GM12878 (cell line): Measurements from ENCODE around the gene AARSD1. TPM values are rescaled to one million over a fixed set of nuclear protein-coding genes. Genes with fewer than 3 reads are reported as not detected.

Experiments used
- ATAC-seq: fragments of 200-7000 bp; cut with Tn5 transposase; 3 replicates; pipeline ENCODE4 v1.9.1; 2020; ENCODE audit warnings: mild to moderate bottlenecking, moderate library complexity
- BruUV-seq: library from RNA; stranded (reverse); fragments of 400-500 nt; replicated peaks from 2 replicates; lab custom pipeline; 2021; lab: Mats Ljungman, UMichigan
- CTCF ChIA-PET: fragments of 300-600 bp; sonication (Branson Sonifier 250); formaldehyde crosslinking; extraction: SDS; loops from one replicate; lab custom pipeline; 2021; ENCODE audit warnings: inconsistent platforms; lab: Yijun Ruan, JAX
- POLR2A ChIA-PET: fragments of 350-600 bp; formaldehyde crosslinking; extraction: SDS; loops from one replicate; lab custom pipeline; 2021; ENCODE audit warnings: inconsistent platforms; lab: Charles Lee
- RAD21 ChIA-PET: fragments of 300-600 bp; sonication (Branson Sonifier 250); formaldehyde crosslinking; loops from one replicate; lab custom pipeline; 2023; ENCODE audit warnings: antibody characterized with exemption; ENCODE audit not compliant: unreplicated experiment; lab: Charles Lee
- SMC1A ChIA-PET: fragments of 300-600 bp; sonication (Branson Sonifier 250); formaldehyde crosslinking; loops from one replicate; lab custom pipeline; 2023; ENCODE audit not compliant: unreplicated experiment, uncharacterized antibody; lab: Charles Lee
- DNase-seq: peaks from one replicate; pipeline ENCODE4 v3.0.0-alpha.2; 2011; ENCODE audit warnings: low read depth, low spot score
- FAIRE-seq: peaks from 3 replicates; lab custom pipeline; 2011; peaks lifted over from hg19 to GRCh38; lab: Jason Lieb, UNC
- H2AFZ ChIP-seq: 2 replicates; pipeline ENCODE4 v1.6.0; 2011; ENCODE audit warnings: low read depth, low read length, control low read depth; ENCODE audit not compliant: control insufficient read depth
- H3K27ac ChIP-seq: 2 replicates; pipeline ENCODE4 v1.5.1; 2011; ENCODE audit warnings: control low read depth; ENCODE audit not compliant: control insufficient read depth, insufficient read depth
- H3K27me3 ChIP-seq, 2 experiments: replicated peaks in 1 of 2; 2 replicates each; pipeline versions ENCODE4 v1.6.0 to v1.6.1; 2011; ENCODE audit warnings: low read length in 1 of 2; ENCODE audit not compliant: control insufficient read depth in 2 of 2, insufficient read depth in 2 of 2
- H3K36me3 ChIP-seq, 2 experiments: 2 replicates each; pipeline ENCODE4 v1.5.1; 2011; ENCODE audit warnings: low read length in 1 of 2; ENCODE audit not compliant: control insufficient read depth in 2 of 2, insufficient read depth in 2 of 2
- H3K4me1 ChIP-seq: 2 replicates; pipeline ENCODE4 v1.6.1; 2011; ENCODE audit warnings: mild to moderate bottlenecking, low read length, moderate library complexity, mixed read lengths; ENCODE audit not compliant: control insufficient read depth, insufficient read depth
- H3K4me2 ChIP-seq: 2 replicates; pipeline ENCODE4 v1.6.0; 2011; ENCODE audit warnings: control low read depth; ENCODE audit not compliant: control insufficient read depth, insufficient read depth
- H3K4me3 ChIP-seq: fragments of 200-600 bp; sonication (generic); 2 replicates; pipeline ENCODE4 v1.5.1; 2016
- H3K79me2 ChIP-seq: 2 replicates; pipeline ENCODE4 v1.6.0; 2011; ENCODE audit warnings: low read length; ENCODE audit not compliant: control insufficient read depth, insufficient read depth
- H3K9ac ChIP-seq: 2 replicates; pipeline ENCODE4 v1.8.0; 2011; ENCODE audit warnings: low read length, control low read depth, mixed read lengths; ENCODE audit not compliant: control insufficient read depth, insufficient read depth
- H3K9me3 ChIP-seq: replicated peaks from 3 replicates; pipeline ENCODE4 v1.5.1; 2011; ENCODE audit warnings: mild to moderate bottlenecking, low read length; ENCODE audit not compliant: control insufficient read depth, insufficient read depth
- H4K20me1 ChIP-seq: 2 replicates; pipeline ENCODE4 v1.6.0; 2011; ENCODE audit not compliant: control insufficient read depth, insufficient read depth
- MEF2B ChIP-seq: fragments of 450-650 bp; IDR thresholded peaks from 2 replicates; pipeline ENCODE4 v1.6.1; 2018; ENCODE audit warnings: mild to moderate bottlenecking, moderate library complexity; ENCODE audit not compliant: partially characterized antibody, poor library complexity, severe bottlenecking
- MXI1 ChIP-seq: fragments of 150-350 bp; IDR thresholded peaks from 2 replicates; pipeline ENCODE4 v1.6.1; 2011; ENCODE audit warnings: low read depth, mild to moderate bottlenecking, inconsistent platforms, low read length, improper control_type of control experiment
- in situ Hi-C: fragments of 300-500 bp; cut with MboI; formaldehyde crosslinking; loops from 9 replicates; pipeline ENCODE4 v1.14.3; 2018; ENCODE audit warnings: mixed read lengths
- intact Hi-C: fragments of 100-400 bp; cut with micrococcal nuclease; formaldehyde crosslinking; loops from one replicate; pipeline ENCODE4 v1.14.2; 2022; ENCODE audit not compliant: unreplicated experiment
- polyA plus RNA-seq, 11 experiments: library from polyadenylated mRNA; depleted of rRNA in 4 of 11; unstranded in 6 of 11; stranded (reverse) in 5 of 11; fragments of >200 nt; fragmentation: Nextera tagmentation in 4 of 11; fragmentation: Illumina TruSeq in 1 of 11; extraction: Ambion mirVana in 4 of 11; extraction: Trizol in 1 of 11; gene quantifications; 1 replicate in 1 of 11; 2 replicates in 10 of 11; pipeline versions ENCODE4 v1.2.1 to v1.2.3, GENCODE V29; 2011 to 2016; ENCODE audit warnings: inconsistent platforms in 2 of 11, missing spikeins in 2 of 11, low read depth in 1 of 11
- total RNA-seq, 4 experiments: library from RNA; depleted of rRNA in 3 of 4; stranded (reverse); fragments of >200 nt in 3 of 4; fragmentation: Illumina TruSeq in 1 of 4; extraction: Trizol in 1 of 4; gene quantifications; 2 replicates each; pipeline versions ENCODE4 v1.2.1 to v1.2.3, GENCODE V29; 2013 to 2021
- TF ChIP-seq, protein P1 (sequence below): fragments of 450-650 bp; IDR thresholded peaks from 2 replicates; pipeline ENCODE4 v1.6.1; 2017; ENCODE audit warnings: borderline replicate concordance

Gene AARSD1
- total and polyA plus RNA-seq, 10 of the 15 experiments (the other 5 are each of a cell fraction or from before 2014, with no cell fraction given), result 32.2 to 86.2 (median 52.8) TPM

DNA sequence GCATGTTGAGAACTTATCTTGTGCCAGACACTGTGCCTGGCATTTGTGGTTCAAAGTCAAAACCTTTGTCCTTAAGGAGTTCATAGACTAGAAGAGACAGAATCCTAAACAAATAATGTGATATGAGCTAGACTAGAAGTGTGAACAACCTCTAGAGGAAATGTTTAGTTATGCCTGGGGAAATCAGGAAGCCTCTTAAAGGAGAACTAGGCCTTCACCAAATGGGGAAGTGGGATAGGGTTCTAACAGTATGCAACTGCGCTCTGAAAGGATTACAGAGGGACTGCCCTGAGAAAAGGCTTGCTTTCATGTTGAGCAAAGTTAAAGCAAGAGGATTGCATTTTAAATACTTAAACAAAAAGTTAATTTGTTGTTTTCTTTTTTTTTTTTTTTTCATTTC, 21.0 kb upstream of the AARSD1 start (continued):
- TF ChIP-seq MEF2B (no peak), MXI1 (no peak)

- no peak overlapping the region for H3K9ac ChIP-seq
Measured at GRCh38 chr17:42982266-42982665, 18.0 kb upstream of the AARSD1 start.

More at GRCh38 chr17:42982266-42982665, 18.0 kb upstream of the AARSD1 start:
- Histone ChIP-seq H3K79me2 (peaks cover 43% of the 10 kb centered on the region), H2AFZ (no peak overlapping the region), H3K27me3 (no peaks in the 10 kb centered on the region), H3K27ac (no peak overlapping the region), H3K9me3 (no peaks in the 10 kb centered on the region), H3K4me1 (peaks cover 29% of the 10 kb centered on the region), H3K4me2 (peak overlapping the region; percentile 99; the same call in 1 of the 2 replicates), H3K36me3 (peaks cover 1 to 7% of the 10 kb centered on the region in 2 experiments), H4K20me1 (no peaks in the 10 kb centered on the region), H3K4me3 (peak overlapping the region; percentile 94)
- in situ Hi-C loops, result no loop called here
- ChIA-PET SMC1A (no interaction called here), RAD21 (no interaction called here), POLR2A (no interaction called here), CTCF (interaction anchor here (4.6 to 6.4 kb wide), 2 partner anchors 15 to 16 kb away, joined by 23 to 66 read pairs; partner anchors contain the start of gene RPL27)
- TF ChIP-seq, protein P1, sequence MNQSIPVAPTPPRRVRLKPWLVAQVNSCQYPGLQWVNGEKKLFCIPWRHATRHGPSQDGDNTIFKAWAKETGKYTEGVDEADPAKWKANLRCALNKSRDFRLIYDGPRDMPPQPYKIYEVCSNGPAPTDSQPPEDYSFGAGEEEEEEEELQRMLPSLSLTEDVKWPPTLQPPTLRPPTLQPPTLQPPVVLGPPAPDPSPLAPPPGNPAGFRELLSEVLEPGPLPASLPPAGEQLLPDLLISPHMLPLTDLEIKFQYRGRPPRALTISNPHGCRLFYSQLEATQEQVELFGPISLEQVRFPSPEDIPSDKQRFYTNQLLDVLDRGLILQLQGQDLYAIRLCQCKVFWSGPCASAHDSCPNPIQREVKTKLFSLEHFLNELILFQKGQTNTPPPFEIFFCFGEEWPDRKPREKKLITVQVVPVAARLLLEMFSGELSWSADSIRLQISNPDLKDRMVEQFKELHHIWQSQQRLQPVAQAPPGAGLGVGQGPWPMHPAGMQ, result no peak
- BruUV-seq, result no TSS peak
- intact Hi-C loops, result no loop called here
- DNase-seq (no peak), FAIRE-seq (no peak), ATAC-seq (no peak)
